Kidney tubule cell (primary cell): ENCODE measurements around the gene CTSK.

ENCODE experiments used
- DNase-seq: peaks from one replicate; pipeline ENCODE4 v3.0.0-alpha.2; 2018; ENCODE audit warnings: low spot score

The CTSK gene

GRCh38 chr1:150760013-150760412, 48.0 kb downstream of the CTSK start:
- DNase-seq, result no peak

DNA sequence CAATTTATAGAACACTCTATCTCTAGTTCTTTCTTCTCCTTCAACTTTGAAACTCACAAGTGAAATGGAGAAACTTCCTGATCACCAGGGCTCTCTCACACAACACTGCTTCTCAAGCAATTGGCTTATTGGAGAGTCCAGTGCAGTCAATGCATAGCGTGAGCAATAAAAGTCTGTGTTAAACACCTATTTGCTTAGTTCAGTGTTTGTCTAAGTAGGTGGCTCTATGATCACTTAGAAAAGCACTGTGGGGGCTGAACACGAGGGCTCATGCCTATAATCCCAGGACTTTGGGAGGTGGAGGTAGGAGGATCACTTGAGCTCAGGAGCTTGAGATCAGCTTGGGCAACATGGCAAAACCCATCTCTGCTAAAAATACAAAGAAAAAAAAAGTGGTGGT, 54.6 kb downstream of the CTSK start:
- DNase-seq, result no peak

DNA sequence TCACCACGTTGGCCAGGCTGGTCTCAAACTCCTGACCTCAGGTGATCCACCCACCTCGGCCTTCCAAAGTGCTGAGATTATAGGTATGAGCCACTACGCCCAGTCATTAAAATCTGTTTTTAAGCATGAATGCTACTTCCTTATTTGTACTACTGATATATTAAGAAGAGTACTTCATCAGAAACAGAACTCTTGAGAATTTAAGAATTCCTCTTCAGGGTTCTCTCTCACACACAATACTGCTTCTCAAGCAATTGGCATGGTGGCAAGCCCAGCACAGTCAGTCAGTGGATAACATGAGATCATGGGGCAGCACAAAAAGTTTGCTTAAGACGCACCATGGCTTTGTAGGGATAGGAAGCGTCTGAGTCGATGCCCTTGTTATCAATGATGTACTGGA, 56.6 kb downstream of the CTSK start:
- no peak for DNase-seq

DNA sequence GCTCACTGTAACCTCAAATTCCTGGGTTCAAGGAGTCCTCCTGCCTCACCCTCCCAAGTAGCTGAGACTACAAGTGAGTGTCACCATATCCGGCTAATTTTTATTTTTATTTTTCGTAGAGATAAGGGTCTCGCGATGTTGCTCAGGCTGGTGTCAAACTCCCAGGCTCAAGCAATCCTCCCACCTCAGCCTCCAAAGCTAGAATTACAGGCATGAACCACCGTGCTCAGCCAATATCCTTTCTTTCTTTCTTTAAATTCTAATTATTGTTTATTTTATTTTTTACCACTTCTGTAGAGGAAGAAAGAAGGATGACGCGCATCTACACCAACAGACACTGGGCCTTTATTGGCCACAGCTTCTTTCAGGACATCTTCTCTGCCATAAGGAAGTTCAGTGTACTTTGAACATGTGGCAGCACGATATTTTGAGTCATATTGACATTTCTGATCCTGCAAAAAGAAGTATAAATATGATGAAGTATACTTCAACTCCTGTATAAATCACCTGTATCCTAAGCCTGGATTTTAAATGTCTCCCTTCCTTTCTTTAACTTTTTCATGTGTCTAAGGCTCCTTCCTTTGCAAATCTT, 58.2 kb downstream of the CTSK start:
- no peak for DNase-seq

GRCh38 chr1:150748878-150749719, 59.0 kb downstream of the CTSK start:
- DNase-seq, result no peak
